K562 treated with DMSO at 1 percent for 24 hours (cell line): ENCODE results near the gene SPAG6. TPM values are rescaled to one million over a fixed set of nuclear protein-coding genes. Genes with fewer than 3 reads are reported as not detected.

Experiments used
- total RNA-seq: library from RNA; unstranded; fragments of 300-600 nt; gene quantifications from 2 replicates; pipeline ENCODE4 v1.2.3, GENCODE V29; 2022; ENCODE audit warnings: low read depth; ENCODE audit not compliant: insufficient read depth

SPAG6 gene
- 2.8 and 3.4 TPM in 2 replicates for total RNA-seq

GRCh38 chr10:22345301-22346095 is at the start of gene SPAG6:
TSS of gene SPAG6 (plus strand) at chr10:22345496. CDS start at chr10:22345612, 116 bp downstream.

GRCh38 chr10:22316286-22317075 is 28.8 kb upstream of the SPAG6 start, which contains the start of gene COMMD3:
TSS of gene COMMD3 (plus strand) at chr10:22316388. CDS start at chr10:22316418, 30 bp downstream.

DNA sequence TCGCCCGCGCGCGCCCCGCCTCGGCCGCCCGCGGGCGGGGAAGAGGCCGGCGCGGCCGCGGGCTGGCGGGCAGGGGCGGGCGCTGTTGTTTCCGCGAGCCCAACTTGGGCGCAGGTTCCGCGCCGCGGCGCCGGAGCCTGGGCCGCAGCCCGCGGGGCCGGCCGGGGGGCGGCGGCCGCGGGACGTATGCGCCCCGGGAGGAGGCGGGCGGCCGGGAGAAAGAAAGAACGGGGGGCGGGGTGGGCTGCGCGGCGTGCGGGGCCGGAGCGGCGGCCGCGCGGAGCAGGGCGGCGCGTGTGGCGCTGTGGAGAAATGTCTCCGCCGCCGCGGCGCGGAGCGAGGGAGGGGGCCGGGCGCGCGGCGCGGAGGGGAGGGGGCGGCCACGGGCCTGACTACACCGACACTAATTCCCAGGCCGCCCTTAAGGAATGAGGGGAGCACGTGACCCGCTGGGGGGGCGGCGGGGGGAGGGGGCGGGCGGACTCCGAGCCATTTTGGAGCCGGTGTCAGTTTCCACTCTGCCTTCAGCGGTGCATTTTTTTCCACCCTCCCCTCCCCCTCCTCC is 24.6 kb upstream of the SPAG6 start, which contains the start of gene BMI1:
BMI1 (plus strand) TSS at position 509 of the 565 bp plus-strand sequence. CDS start 5,351 bp downstream, outside the sequence.

Other genes starting within 250 kb of the SPAG6 start
- 0.25 and 1.0 TPM in 2 replicates for gene EBLN1, start 127.5 kb upstream of the SPAG6 start, total RNA-seq
- 66.8 and 83.6 TPM in 2 replicates for gene COMMD3, start 29.1 kb upstream of the SPAG6 start, total RNA-seq
- 47.6 TPM in 2 replicates for gene BMI1, start 24.4 kb upstream of the SPAG6 start, total RNA-seq